ENCODE measurements around the gene WNT8B. TPM values are rescaled to one million over a fixed set of nuclear protein-coding genes. Genes with fewer than 3 reads are reported as not detected.

WNT8B gene
- total and polyA plus RNA-seq, 3 experiments from 2014 or later = not detected

- Mint-ChIP-seq H3K9me3 (no peaks in the 10 kb centered on the region), H3K4me1 (peaks cover 13 to 21% (median 21%) of the 10 kb centered on the region in 3 donors), H3K27ac (peak overlapping the region in 4 of 8 donors; percentile 8 to 82 (median 21)), H3K4me3 (no peak overlapping the region), H3K27me3 (no peaks in the 10 kb centered on the region), H3K36me3 (peaks cover 26 to 85% (median 30%) of the 10 kb centered on the region in 3 donors)
- Histone ChIP-seq H3K27ac (ENCODE audit: low read depth, low read length) (no peak overlapping the region), H3K4me3 (ENCODE audit: low read length) (no peak overlapping the region), H3K36me3 (ENCODE audit: insufficient read depth, low read length) (peaks cover 47% of the 10 kb centered on the region), H3K27me3 (ENCODE audit: insufficient read depth, low read length, poor library complexity, severe bottlenecking) (no peaks in the 10 kb centered on the region), H3K4me1 (ENCODE audit: insufficient read depth, low read length) (peaks cover 8% of the 10 kb centered on the region), H3K9me3 (ENCODE audit: low read length) (no peaks in the 10 kb centered on the region)
- POLR2A ChIA-PET = no interaction called here
- CTCF ChIA-PET = interaction anchor here (1.0 to 1.3 kb wide), 2 partner anchors 20 to 21 kb away, joined by 3 to 4 read pairs; no protein-coding TSS in a partner anchor
- no peak for DNase-seq
These were observed 40.2 kb downstream of the WNT8B start for GRCh38 chr10:100502926-100503494.

DNA sequence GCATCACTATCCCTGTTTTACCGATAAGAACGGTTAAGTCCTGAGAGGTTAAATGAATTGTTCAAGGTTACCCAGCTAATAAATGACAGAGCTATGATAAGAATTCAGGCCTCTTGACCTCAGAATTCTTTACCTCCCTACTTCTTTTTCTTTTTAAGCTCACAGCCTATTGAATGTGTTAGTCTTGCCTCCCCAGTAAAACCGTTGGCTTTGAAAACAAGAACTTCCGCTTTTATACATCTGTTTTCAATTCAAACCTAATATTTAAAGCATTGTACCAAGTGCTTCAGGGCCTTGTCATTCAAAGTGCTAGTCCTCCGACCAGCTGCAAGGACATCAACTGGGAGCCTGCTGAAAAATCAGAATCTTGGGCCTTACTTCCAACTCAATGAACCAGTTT lies 41.3 kb downstream of the WNT8B start:
- Mint-ChIP-seq H3K27me3 (no peaks in the 10 kb centered on the region), H3K4me1 (peaks cover 24 to 32% (median 31%) of the 10 kb centered on the region in 3 donors), H3K4me3 (no peak overlapping the region), H3K36me3 (peaks cover 24 to 76% (median 29%) of the 10 kb centered on the region in 3 donors), H3K27ac (no peak overlapping the region), H3K9me3 (no peaks in the 10 kb centered on the region)
- ChIA-PET POLR2A (no interaction called here), CTCF (no interaction called here)
- Histone ChIP-seq H3K9me3 (ENCODE audit: low read length) (no peaks in the 10 kb centered on the region), H3K4me3 (ENCODE audit: low read length) (no peak overlapping the region), H3K36me3 (ENCODE audit: insufficient read depth, low read length) (peaks cover 46% of the 10 kb centered on the region), H3K27me3 (ENCODE audit: insufficient read depth, low read length, poor library complexity, severe bottlenecking) (no peaks in the 10 kb centered on the region), H3K4me1 (ENCODE audit: insufficient read depth, low read length) (peaks cover 19% of the 10 kb centered on the region), H3K27ac (ENCODE audit: low read depth, low read length) (no peak overlapping the region)
- no peak for DNase-seq

GRCh38 chr10:100505164-100505563 lies 42.4 kb downstream of the WNT8B start:
- H3K4me1 Mint-ChIP-seq = peaks cover 34 to 43% (median 41%) of the 10 kb centered on the region in 3 donors
- ChIA-PET CTCF (interaction anchor here (1.1 to 1.5 kb wide), 2 partner anchors 14 to 23 kb away, joined by 3 to 5 read pairs; no protein-coding TSS in a partner anchor), POLR2A (no interaction called here)
- H3K4me3 Mint-ChIP-seq = no peak overlapping the region
- H3K27me3 Mint-ChIP-seq = no peaks in the 10 kb centered on the region
- peaks cover 19 to 65% (median 21%) of the 10 kb centered on the region in 3 donors for H3K36me3 Mint-ChIP-seq
- Histone ChIP-seq H3K27me3 (ENCODE audit: insufficient read depth, low read length, poor library complexity, severe bottlenecking) (no peaks in the 10 kb centered on the region), H3K9me3 (ENCODE audit: low read length) (no peaks in the 10 kb centered on the region), H3K4me3 (ENCODE audit: low read length) (no peak overlapping the region), H3K36me3 (ENCODE audit: insufficient read depth, low read length) (peaks cover 37% of the 10 kb centered on the region), H3K27ac (ENCODE audit: low read depth, low read length) (no peak overlapping the region), H3K4me1 (ENCODE audit: insufficient read depth, low read length) (peaks cover 30% of the 10 kb centered on the region)
- no peak overlapping the region for H3K27ac Mint-ChIP-seq
- H3K9me3 Mint-ChIP-seq = no peaks in the 10 kb centered on the region
- no peak for DNase-seq

GRCh38 chr10:100506596-100507356 lies 44.0 kb downstream of the WNT8B start:
- Mint-ChIP-seq H3K36me3 (peaks cover 13 to 51% (median 14%) of the 10 kb centered on the region in 3 donors), H3K9me3 (no peaks in the 10 kb centered on the region), H3K4me3 (no peak overlapping the region), H3K27ac (peak overlapping the region in 7 of 8 donors; percentile 17 to 97 (median 59)), H3K4me1 (peaks cover 50 to 59% (median 57%) of the 10 kb centered on the region in 3 donors), H3K27me3 (no peaks in the 10 kb centered on the region)
- Histone ChIP-seq H3K27me3 (ENCODE audit: insufficient read depth, low read length, poor library complexity, severe bottlenecking) (no peaks in the 10 kb centered on the region), H3K36me3 (ENCODE audit: insufficient read depth, low read length) (peaks cover 32% of the 10 kb centered on the region), H3K4me3 (ENCODE audit: low read length) (no peak overlapping the region), H3K4me1 (ENCODE audit: insufficient read depth, low read length) (peaks cover 45% of the 10 kb centered on the region), H3K27ac (ENCODE audit: low read depth, low read length) (no peak overlapping the region), H3K9me3 (ENCODE audit: low read length) (no peaks in the 10 kb centered on the region)
- POLR2A ChIA-PET = no interaction called here
- CTCF ChIA-PET = interaction anchor here (5.3 to 6.5 kb wide), 2 partner anchors 12 to 24 kb away, joined by 65 to 80 read pairs; partner anchors contain the start of gene SEC31B
- DNase-seq = no peak

GRCh38 chr10:100507357-100507732 lies 44.5 kb downstream of the WNT8B start:
- Histone ChIP-seq H3K27me3 (ENCODE audit: insufficient read depth, low read length, poor library complexity, severe bottlenecking) (no peaks in the 10 kb centered on the region), H3K9me3 (ENCODE audit: low read length) (no peaks in the 10 kb centered on the region), H3K4me3 (ENCODE audit: low read length) (no peak overlapping the region), H3K4me1 (ENCODE audit: insufficient read depth, low read length) (peaks cover 50% of the 10 kb centered on the region), H3K36me3 (ENCODE audit: insufficient read depth, low read length) (peaks cover 26% of the 10 kb centered on the region), H3K27ac (ENCODE audit: low read depth, low read length) (no peak overlapping the region)
- H3K27ac Mint-ChIP-seq = peak overlapping the region in 5 of 8 donors; percentile 17 to 97 (median 61)
- POLR2A ChIA-PET = no interaction called here
- H3K27me3 Mint-ChIP-seq = no peaks in the 10 kb centered on the region
- peak overlapping the region in 1 of 7 donors; percentile 0 for H3K4me3 Mint-ChIP-seq
- H3K36me3 Mint-ChIP-seq = peaks cover 9 to 45% (median 13%) of the 10 kb centered on the region in 3 donors
- CTCF ChIA-PET = interaction anchor here (1.8 to 6.5 kb wide), 4 partner anchors 12 to 75 kb away, joined by 9 to 80 read pairs (median 44); partner anchors contain the start of genes HIF1AN and SEC31B
- peaks cover 56 to 65% (median 63%) of the 10 kb centered on the region in 3 donors for H3K4me1 Mint-ChIP-seq
- no peak for DNase-seq
- no peaks in the 10 kb centered on the region for H3K9me3 Mint-ChIP-seq

DNA sequence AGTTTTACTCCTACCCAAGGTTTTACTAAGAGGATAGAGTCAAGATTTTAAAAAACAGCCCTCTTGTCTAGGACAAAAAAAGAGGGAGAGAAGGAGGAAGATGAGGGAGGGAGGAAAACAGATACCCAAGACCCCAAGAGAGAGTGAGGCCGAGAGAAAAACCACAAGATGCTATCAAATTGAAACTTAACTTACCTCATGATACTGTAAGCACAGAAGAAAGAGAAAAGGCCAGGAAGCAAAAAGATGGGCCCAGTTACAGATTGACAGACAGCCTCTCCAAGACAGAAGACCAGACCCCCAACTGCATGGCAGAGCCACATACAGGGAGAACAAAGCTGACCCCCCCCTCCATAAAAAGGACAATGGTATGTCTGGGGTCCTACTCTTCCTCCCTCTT lies 45.5 kb downstream of the WNT8B start:
- Mint-ChIP-seq H3K9me3 (no peaks in the 10 kb centered on the region), H3K4me3 (peak overlapping the region; percentile 0 to 78 (median 63)), H3K36me3 (peaks cover 12 to 41% (median 15%) of the 10 kb centered on the region in 3 donors), H3K27me3 (no peaks in the 10 kb centered on the region), H3K27ac (peak overlapping the region; percentile 65 to 97 (median 89)), H3K4me1 (peaks cover 63 to 68% (median 63%) of the 10 kb centered on the region in 3 donors)
- Histone ChIP-seq H3K36me3 (ENCODE audit: insufficient read depth, low read length) (peaks cover 26% of the 10 kb centered on the region), H3K27me3 (ENCODE audit: insufficient read depth, low read length, poor library complexity, severe bottlenecking) (no peaks in the 10 kb centered on the region), H3K4me3 (ENCODE audit: low read length) (peak overlapping the region; percentile 0), H3K27ac (ENCODE audit: low read depth, low read length) (no peak overlapping the region), H3K4me1 (ENCODE audit: insufficient read depth, low read length) (peaks cover 50% of the 10 kb centered on the region), H3K9me3 (ENCODE audit: low read length) (no peaks in the 10 kb centered on the region)
- ChIA-PET POLR2A (interaction anchor here (1.0 kb wide), 1 partner anchor 27 kb away, joined by 6 read pairs; the partner anchor contains the start of gene HIF1AN), CTCF (interaction anchor here (1.2 to 6.5 kb wide), 14 partner anchors 8 to 170 kb away, joined by 3 to 80 read pairs (median 10); partner anchors contain the start of genes HIF1AN and SEC31B)
- no peak for DNase-seq

DNA sequence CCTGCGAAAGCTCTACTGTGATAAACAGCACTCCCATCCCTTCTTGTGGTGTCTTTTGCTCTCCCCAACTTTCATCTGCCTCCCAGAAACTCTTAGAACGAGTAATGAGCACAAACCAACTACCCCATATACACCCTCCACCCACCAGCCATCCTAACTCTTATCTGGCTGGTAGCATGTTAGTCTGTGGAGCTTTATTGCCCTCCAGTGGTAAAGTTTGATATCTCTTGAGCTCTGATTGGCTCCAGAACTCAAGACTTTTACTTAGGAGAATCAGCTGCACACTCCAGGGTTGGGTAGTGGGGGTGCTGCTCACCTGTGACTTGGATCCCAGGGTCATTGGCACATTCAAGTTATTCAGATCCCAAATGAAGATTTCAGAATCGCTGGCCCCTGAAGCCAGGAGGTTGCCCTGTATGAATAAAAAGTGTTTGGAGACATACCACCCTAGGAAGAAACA lies 45.9 kb downstream of the WNT8B start:
- ChIA-PET POLR2A (interaction anchor here (1.0 kb wide), 1 partner anchor 27 kb away, joined by 6 read pairs; the partner anchor contains the start of gene HIF1AN), CTCF (interaction anchor here (0.8 to 6.5 kb wide), 16 partner anchors 9 to 177 kb away, joined by 3 to 80 read pairs (median 9); partner anchors contain the start of genes HIF1AN and SEC31B)
- Histone ChIP-seq H3K4me1 (ENCODE audit: insufficient read depth, low read length) (peaks cover 50% of the 10 kb centered on the region), H3K36me3 (ENCODE audit: insufficient read depth, low read length) (peaks cover 26% of the 10 kb centered on the region), H3K27ac (ENCODE audit: low read depth, low read length) (no peak overlapping the region), H3K9me3 (ENCODE audit: low read length) (no peaks in the 10 kb centered on the region), H3K4me3 (ENCODE audit: low read length) (no peak overlapping the region), H3K27me3 (ENCODE audit: insufficient read depth, low read length, poor library complexity, severe bottlenecking) (no peaks in the 10 kb centered on the region)
- Mint-ChIP-seq H3K4me3 (peak overlapping the region; percentile 0 to 78 (median 71)), H3K27me3 (no peaks in the 10 kb centered on the region), H3K36me3 (peaks cover 12 to 40% (median 15%) of the 10 kb centered on the region in 3 donors), H3K27ac (peak overlapping the region; percentile 65 to 97 (median 92)), H3K9me3 (no peaks in the 10 kb centered on the region), H3K4me1 (peaks cover 63 to 68% (median 63%) of the 10 kb centered on the region in 3 donors)
- DNase-seq = peak in 3 of 5 donors; percentile 56 to 73 (median 63)

Measured in CD8-positive, alpha-beta memory T cell (primary cell).